Panc1 (cell line): ENCODE data around the gene EPHB2. TPM values are rescaled to one million over a fixed set of nuclear protein-coding genes. Genes with fewer than 3 reads are reported as not detected.

ENCODE experiments used
- ATAC-seq: fragments of 200-7000 bp; cut with Tn5 transposase; 2 replicates; pipeline ENCODE4 v1.9.1; 2020; ENCODE audit warnings: mild to moderate bottlenecking, moderate library complexity
- BruUV-seq: library from RNA; stranded (reverse); fragments of 400-500 nt; replicated peaks from 2 replicates; lab custom pipeline; 2021; lab: Mats Ljungman, UMichigan
- CTCF ChIA-PET: fragments of 300-600 bp; sonication (Branson Sonifier 250); formaldehyde crosslinking; loops from one replicate; lab custom pipeline; 2022; ENCODE audit warnings: antibody characterized with exemption; lab: Charles Lee
- POLR2A ChIA-PET: fragments of 300-600 bp; sonication (Branson Sonifier 250); formaldehyde crosslinking; loops from one replicate; lab custom pipeline; 2022; ENCODE audit warnings: antibody characterized with exemption; lab: Charles Lee
- DNase-seq: peaks from one replicate; pipeline ENCODE4 v3.0.0-alpha.2; 2010; ENCODE audit warnings: low read depth, low spot score
- H3K27ac ChIP-seq: 2 replicates; pipeline ENCODE4 v1.5.1; 2011; ENCODE audit warnings: mild to moderate bottlenecking, low read length, inconsistent platforms
- H3K27me3 ChIP-seq: fragments of 200-500 bp; sonication (Bioruptor generic); 2 replicates; pipeline ENCODE4 v1.6.0; 2014; ENCODE audit warnings: low read length, inconsistent platforms; ENCODE audit not compliant: control insufficient read depth, insufficient read depth
- H3K36me3 ChIP-seq: fragments of 200-500 bp; sonication (Bioruptor generic); 2 replicates; pipeline ENCODE4 v1.5.1; 2014; ENCODE audit warnings: inconsistent platforms, mild to moderate bottlenecking, low read length, moderate library complexity; ENCODE audit not compliant: control insufficient read depth, insufficient read depth
- H3K4me1 ChIP-seq: 2 replicates; pipeline ENCODE4 v1.5.1; 2011; ENCODE audit warnings: inconsistent platforms, mild to moderate bottlenecking, low read length, moderate library complexity; ENCODE audit not compliant: control insufficient read depth, insufficient read depth
- H3K4me3 ChIP-seq, 2 experiments: 2 replicates each; pipeline ENCODE4 v1.5.1; 2011 to 2012; ENCODE audit warnings: low read depth in 2 of 2, low read length in 2 of 2, mild to moderate bottlenecking in 2 of 2, inconsistent platforms in 1 of 2, moderate library complexity in 1 of 2
- H3K9me3 ChIP-seq: fragments of 200-500 bp; sonication (Bioruptor generic); 2 replicates; pipeline ENCODE4 v1.5.1; 2014; ENCODE audit warnings: low read depth, mild to moderate bottlenecking, inconsistent platforms, low read length, moderate library complexity; ENCODE audit not compliant: control insufficient read depth, insufficient read depth
- POLR2AphosphoS5 ChIP-seq: IDR thresholded peaks from 2 replicates; pipeline ENCODE4 v1.6.1; 2012; ENCODE audit warnings: mild to moderate bottlenecking, low read depth, low read length, moderate library complexity
- SIN3A ChIP-seq: IDR thresholded peaks from 2 replicates; pipeline ENCODE4 v1.6.1; 2012; ENCODE audit warnings: low read depth, mild to moderate bottlenecking, low read length, moderate library complexity, borderline replicate concordance; ENCODE audit not compliant: insufficient read depth
- TCF7L2 ChIP-seq: IDR thresholded peaks from 2 replicates; pipeline ENCODE4 v1.6.1; 2011; ENCODE audit warnings: mild to moderate bottlenecking, low read depth, low read length, inconsistent platforms
- in situ Hi-C: cut with HindIII; loops from 2 replicates; pipeline ENCODE4 v1.10.0; 2016; ENCODE audit warnings: low sequenced_read_pairs, low pct_unique_long_range_greater_than_20kb
- intact Hi-C: fragments of 100-400 bp; cut with micrococcal nuclease; formaldehyde crosslinking; loops from one replicate; pipeline ENCODE4 v1.10.0; 2022; ENCODE audit not compliant: unreplicated experiment
- total RNA-seq: library from RNA; stranded (reverse); gene quantifications from one replicate; pipeline ENCODE4 v1.2.1, GENCODE V29; 2021; ENCODE audit not compliant: unreplicated experiment
- TF ChIP-seq, protein P1 (sequence below), 2 experiments: IDR thresholded peaks; 2 replicates each; pipeline ENCODE4 v1.6.1; 2011 to 2012; ENCODE audit warnings: low read depth in 2 of 2, control low read depth in 1 of 2, low read length in 1 of 2, mild to moderate bottlenecking in 1 of 2, moderate library complexity in 1 of 2; ENCODE audit not compliant: insufficient read depth in 1 of 2
- TF ChIP-seq, protein P2 (sequence below): fragments of 450-650 bp; IDR thresholded peaks from 2 replicates; pipeline ENCODE4 v1.5.1; 2017; ENCODE audit warnings: mild to moderate bottlenecking

EPHB2 gene
- total RNA-seq, 1 experiment from 2014 or later, result 29.0 TPM

DNA sequence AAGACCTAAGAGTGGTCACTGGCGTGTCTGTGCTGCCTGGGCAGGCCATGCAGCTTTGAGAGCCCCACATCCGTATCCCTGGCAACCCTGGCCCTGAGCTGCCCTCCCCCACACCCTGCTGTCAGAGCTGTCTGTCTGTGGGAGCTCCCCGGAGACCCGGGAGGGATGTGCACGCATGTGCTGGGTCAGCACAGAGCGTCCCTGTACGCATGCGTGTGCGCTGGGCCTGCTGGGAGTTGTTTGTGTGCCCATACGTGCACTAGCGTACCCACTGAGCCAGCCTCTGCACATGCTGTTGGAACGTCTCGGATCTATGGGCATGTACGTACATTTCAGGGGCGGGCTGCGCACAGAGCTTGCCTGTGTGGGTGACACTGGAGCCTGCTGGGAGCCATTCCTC, 89.3 kb downstream of the EPHB2 start:
- no TSS peak for BruUV-seq
- Histone ChIP-seq H3K36me3 (no peaks in the 10 kb centered on the region), H3K9me3 (no peaks in the 10 kb centered on the region), H3K4me3 (no peak overlapping the region), H3K27me3 (no peaks in the 10 kb centered on the region), H3K4me1 (no peaks in the 10 kb centered on the region), H3K27ac (no peak overlapping the region)
- POLR2A ChIA-PET, result no interaction called here
- in situ Hi-C loops (no loop called here), intact Hi-C loops (no loop called here)
- no peak for TF ChIP-seq SIN3A
- no peak for TF ChIP-seq POLR2AphosphoS5
- no peak for TF ChIP-seq TCF7L2
- TF ChIP-seq, protein P1, sequence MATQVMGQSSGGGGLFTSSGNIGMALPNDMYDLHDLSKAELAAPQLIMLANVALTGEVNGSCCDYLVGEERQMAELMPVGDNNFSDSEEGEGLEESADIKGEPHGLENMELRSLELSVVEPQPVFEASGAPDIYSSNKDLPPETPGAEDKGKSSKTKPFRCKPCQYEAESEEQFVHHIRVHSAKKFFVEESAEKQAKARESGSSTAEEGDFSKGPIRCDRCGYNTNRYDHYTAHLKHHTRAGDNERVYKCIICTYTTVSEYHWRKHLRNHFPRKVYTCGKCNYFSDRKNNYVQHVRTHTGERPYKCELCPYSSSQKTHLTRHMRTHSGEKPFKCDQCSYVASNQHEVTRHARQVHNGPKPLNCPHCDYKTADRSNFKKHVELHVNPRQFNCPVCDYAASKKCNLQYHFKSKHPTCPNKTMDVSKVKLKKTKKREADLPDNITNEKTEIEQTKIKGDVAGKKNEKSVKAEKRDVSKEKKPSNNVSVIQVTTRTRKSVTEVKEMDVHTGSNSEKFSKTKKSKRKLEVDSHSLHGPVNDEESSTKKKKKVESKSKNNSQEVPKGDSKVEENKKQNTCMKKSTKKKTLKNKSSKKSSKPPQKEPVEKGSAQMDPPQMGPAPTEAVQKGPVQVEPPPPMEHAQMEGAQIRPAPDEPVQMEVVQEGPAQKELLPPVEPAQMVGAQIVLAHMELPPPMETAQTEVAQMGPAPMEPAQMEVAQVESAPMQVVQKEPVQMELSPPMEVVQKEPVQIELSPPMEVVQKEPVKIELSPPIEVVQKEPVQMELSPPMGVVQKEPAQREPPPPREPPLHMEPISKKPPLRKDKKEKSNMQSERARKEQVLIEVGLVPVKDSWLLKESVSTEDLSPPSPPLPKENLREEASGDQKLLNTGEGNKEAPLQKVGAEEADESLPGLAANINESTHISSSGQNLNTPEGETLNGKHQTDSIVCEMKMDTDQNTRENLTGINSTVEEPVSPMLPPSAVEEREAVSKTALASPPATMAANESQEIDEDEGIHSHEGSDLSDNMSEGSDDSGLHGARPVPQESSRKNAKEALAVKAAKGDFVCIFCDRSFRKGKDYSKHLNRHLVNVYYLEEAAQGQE (IDR thresholded peaks at IDR 0.05; ENCODE audit: insufficient read depth in 1 of 2, low read depth in 2 of 2, low read length in 1 of 2), result no peak
- TF ChIP-seq, protein P2, sequence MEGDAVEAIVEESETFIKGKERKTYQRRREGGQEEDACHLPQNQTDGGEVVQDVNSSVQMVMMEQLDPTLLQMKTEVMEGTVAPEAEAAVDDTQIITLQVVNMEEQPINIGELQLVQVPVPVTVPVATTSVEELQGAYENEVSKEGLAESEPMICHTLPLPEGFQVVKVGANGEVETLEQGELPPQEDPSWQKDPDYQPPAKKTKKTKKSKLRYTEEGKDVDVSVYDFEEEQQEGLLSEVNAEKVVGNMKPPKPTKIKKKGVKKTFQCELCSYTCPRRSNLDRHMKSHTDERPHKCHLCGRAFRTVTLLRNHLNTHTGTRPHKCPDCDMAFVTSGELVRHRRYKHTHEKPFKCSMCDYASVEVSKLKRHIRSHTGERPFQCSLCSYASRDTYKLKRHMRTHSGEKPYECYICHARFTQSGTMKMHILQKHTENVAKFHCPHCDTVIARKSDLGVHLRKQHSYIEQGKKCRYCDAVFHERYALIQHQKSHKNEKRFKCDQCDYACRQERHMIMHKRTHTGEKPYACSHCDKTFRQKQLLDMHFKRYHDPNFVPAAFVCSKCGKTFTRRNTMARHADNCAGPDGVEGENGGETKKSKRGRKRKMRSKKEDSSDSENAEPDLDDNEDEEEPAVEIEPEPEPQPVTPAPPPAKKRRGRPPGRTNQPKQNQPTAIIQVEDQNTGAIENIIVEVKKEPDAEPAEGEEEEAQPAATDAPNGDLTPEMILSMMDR, result no peak
- CTCF ChIA-PET, result no interaction called here
- ATAC-seq, result no peak
- DNase-seq, result no peak

DNA sequence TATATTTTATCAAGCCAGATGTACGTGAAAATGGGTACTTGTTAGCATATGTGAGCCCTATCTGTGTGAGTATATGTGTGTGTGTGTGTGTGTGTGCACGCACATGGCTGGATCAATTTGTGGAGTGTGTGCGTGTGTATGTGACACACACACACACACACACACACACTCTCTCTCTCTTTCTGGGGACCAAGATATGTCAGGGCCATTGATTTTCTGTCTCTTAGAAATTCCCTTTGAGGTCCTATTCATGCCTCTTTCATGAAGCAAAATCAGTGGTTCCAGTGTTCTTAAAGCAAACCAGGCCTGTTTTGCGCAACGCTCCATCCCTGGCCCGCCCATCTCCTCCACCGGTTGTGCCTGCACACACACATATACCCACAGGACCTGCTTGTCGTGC, 90.0 kb downstream of the EPHB2 start:
- ChIA-PET POLR2A (no interaction called here), CTCF (interaction anchor here (0.6 kb wide), 1 partner anchor 133 kb away, joined by 10 read pairs; no protein-coding TSS in a partner anchor)
- Histone ChIP-seq H3K4me3 (no peak overlapping the region), H3K9me3 (no peaks in the 10 kb centered on the region), H3K27me3 (no peaks in the 10 kb centered on the region), H3K4me1 (no peaks in the 10 kb centered on the region), H3K36me3 (no peaks in the 10 kb centered on the region), H3K27ac (no peak overlapping the region)
- no TSS peak for BruUV-seq
- intact Hi-C loops (no loop called here), in situ Hi-C loops (no loop called here)
- no peak for DNase-seq
- no peak for ATAC-seq
- no peak for TF ChIP-seq TCF7L2
- TF ChIP-seq, protein P2, result no peak
- TF ChIP-seq, protein P1 (IDR thresholded peaks at IDR 0.05; ENCODE audit: insufficient read depth in 1 of 2, low read depth in 2 of 2, low read length in 1 of 2), result no peak
- no peak for TF ChIP-seq POLR2AphosphoS5
- no peak for TF ChIP-seq SIN3A
